Mononuclear cell (primary cell): Measurements from ENCODE around the gene UBL4A. TPM values are rescaled to one million over a fixed set of nuclear protein-coding genes. Genes with fewer than 3 reads are reported as not detected.
A peak's percentile ranks its signal among the peaks of the same experiment; 100 is the strongest.
"Not testable (repeated sequence)": the region's sequence is repeated elsewhere in the genome, so short reads cannot be mapped to it uniquely, and the experiment has no call there.

Experiments
- H3K27me3 ChIP-seq: 2 replicates; pipeline ENCODE4 v1.6.0; 2011; ENCODE audit warnings: low read length, control low read depth; ENCODE audit not compliant: insufficient read depth
- H3K4me1 ChIP-seq: 2 replicates; pipeline ENCODE4 v1.5.1; 2011; ENCODE audit warnings: mild to moderate bottlenecking, low read length, control low read depth; ENCODE audit not compliant: insufficient read depth
- H3K4me3 ChIP-seq: 2 replicates; pipeline ENCODE4 v1.5.1; 2011; ENCODE audit warnings: mild to moderate bottlenecking, low read length, moderate library complexity
- H3K9me3 ChIP-seq: 2 replicates; pipeline ENCODE4 v1.5.1; 2011; ENCODE audit warnings: low read depth, mild to moderate bottlenecking, control low read depth, low read length
- total RNA-seq: library from RNA; depleted of rRNA; stranded (reverse); fragments of >200 nt; gene quantifications from one replicate; pipeline ENCODE4 v1.2.3, GENCODE V29; 2012

Gene UBL4A
- total RNA-seq, 1 donor: 15.2 TPM

- Histone ChIP-seq H3K4me1 (peaks cover 15% of the 10 kb centered on the region), H3K4me3 (peak overlapping the region; percentile 58), H3K27me3 (no peaks in the 10 kb centered on the region)
Measured at GRCh38 chrX:154515090-154515965, 28.9 kb upstream of the UBL4A start.

GRCh38 chrX:154513716-154514115 is 27.3 kb upstream of the UBL4A start:
- Histone ChIP-seq H3K4me3 (no peak overlapping the region), H3K4me1 (peaks cover 15% of the 10 kb centered on the region), H3K27me3 (no peaks in the 10 kb centered on the region), H3K9me3 (no peaks in the 10 kb centered on the region)

More at GRCh38 chrX:154515090-154515965, 28.9 kb upstream of the UBL4A start:
- no peaks in the 10 kb centered on the region for H3K9me3 ChIP-seq

- no peaks in the 10 kb centered on the region for H3K9me3 ChIP-seq
- H3K4me1 ChIP-seq: peaks cover 15% of the 10 kb centered on the region
- H3K4me3 ChIP-seq: no peak overlapping the region
- H3K27me3 ChIP-seq: no peaks in the 10 kb centered on the region
Measured at GRCh38 chrX:154512879-154513553, 26.6 kb upstream of the UBL4A start.

- Histone ChIP-seq H3K4me3 (no peak overlapping the region), H3K27me3 (no peaks in the 10 kb centered on the region), H3K9me3 (no peaks in the 10 kb centered on the region), H3K4me1 (peaks cover 12% of the 10 kb centered on the region)
Measured at GRCh38 chrX:154511761-154512160, 25.3 kb upstream of the UBL4A start.

DNA sequence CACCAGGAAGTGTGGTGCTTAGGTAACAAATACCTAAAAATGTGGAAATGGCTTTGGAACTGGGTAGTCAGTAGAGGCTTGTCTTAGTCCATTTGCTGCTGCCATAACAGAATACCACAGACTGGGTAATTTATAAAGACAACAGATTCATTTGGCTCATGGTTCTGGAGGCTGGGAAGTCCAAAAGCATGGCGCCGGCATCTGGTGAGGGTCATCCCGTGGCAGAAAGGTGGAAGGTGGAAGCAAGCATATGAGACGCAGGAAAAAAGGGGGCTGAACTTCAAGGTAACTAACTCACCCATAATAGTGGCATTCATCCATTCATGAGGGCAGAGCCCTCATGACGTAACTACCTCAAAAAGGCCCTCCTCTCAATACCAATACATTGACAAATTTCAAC is 23.0 kb upstream of the UBL4A start:
- Histone ChIP-seq H3K27me3 (no peaks in the 10 kb centered on the region), H3K4me1 (no peaks in the 10 kb centered on the region), H3K9me3 (no peaks in the 10 kb centered on the region), H3K4me3 (no peak overlapping the region)

GRCh38 chrX:154508384-154508745 is 21.9 kb upstream of the UBL4A start:
- no peaks in the 10 kb centered on the region for H3K27me3 ChIP-seq
- H3K9me3 ChIP-seq: no peaks in the 10 kb centered on the region
- no peak overlapping the region for H3K4me3 ChIP-seq
- H3K4me1 ChIP-seq: no peaks in the 10 kb centered on the region

GRCh38 chrX:154507673-154508383 is 21.4 kb upstream of the UBL4A start:
- H3K4me3 ChIP-seq: no peak overlapping the region
- H3K4me1 ChIP-seq: no peaks in the 10 kb centered on the region
- no peaks in the 10 kb centered on the region for H3K9me3 ChIP-seq

DNA sequence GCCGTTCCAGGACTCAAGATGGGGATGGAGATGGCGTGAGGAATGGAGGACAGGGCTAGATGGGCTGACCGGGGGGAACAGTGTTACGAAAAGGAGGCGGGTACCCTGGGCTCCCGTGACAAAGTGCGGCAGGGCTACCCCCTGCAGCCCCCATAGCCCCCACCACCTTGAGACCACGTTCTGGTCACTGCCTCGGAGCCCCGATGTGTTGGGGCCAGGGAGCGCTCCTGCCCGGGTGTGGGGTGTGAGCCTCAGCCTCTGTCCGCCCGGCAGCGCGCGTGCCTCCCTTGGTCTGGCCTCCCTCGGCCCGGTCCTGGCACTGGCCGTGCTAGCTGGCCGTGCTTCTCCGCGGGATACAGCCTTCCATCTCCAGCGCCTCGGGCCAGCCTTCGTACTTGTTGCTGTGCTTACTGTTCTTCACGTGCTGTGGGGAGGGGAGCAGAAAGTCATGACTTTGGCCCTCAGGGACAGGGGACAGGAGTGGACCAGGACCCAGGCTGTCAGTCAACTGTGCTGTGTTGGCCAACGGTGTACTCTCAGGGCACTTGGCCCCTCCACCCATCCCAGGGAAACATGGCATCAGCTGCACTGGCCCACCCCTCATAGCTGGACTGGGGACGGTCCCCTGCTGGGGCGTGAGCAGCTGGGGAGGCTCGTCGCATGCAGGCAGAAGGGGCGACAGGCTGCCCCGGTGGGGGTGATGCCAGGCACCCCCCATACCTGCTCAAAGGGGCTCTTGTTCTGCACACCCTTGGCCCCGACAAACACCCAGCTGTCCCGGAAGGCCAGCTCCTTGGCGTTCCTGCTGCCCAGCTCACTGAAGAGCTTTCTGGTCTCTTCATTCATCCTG is 20.3 kb upstream of the UBL4A start:
- Histone ChIP-seq H3K4me3 (no peak overlapping the region), H3K4me1 (no peaks in the 10 kb centered on the region), H3K9me3 (no peaks in the 10 kb centered on the region), H3K27me3 (no peaks in the 10 kb centered on the region)

More at GRCh38 chrX:154507673-154508383, 21.4 kb upstream of the UBL4A start:
- no peaks in the 10 kb centered on the region for H3K27me3 ChIP-seq

- Histone ChIP-seq H3K4me1 (no peaks in the 10 kb centered on the region), H3K4me3 (no peak overlapping the region), H3K9me3 (no peaks in the 10 kb centered on the region), H3K27me3 (no peaks in the 10 kb centered on the region)
Measured at GRCh38 chrX:154505734-154506133, 19.3 kb upstream of the UBL4A start.

- H3K27me3 ChIP-seq: no peaks in the 10 kb centered on the region
- no peak overlapping the region for H3K4me3 ChIP-seq
- no peaks in the 10 kb centered on the region for H3K4me1 ChIP-seq
- H3K9me3 ChIP-seq: no peaks in the 10 kb centered on the region
Measured at GRCh38 chrX:154502989-154503388, 16.6 kb upstream of the UBL4A start.

- Histone ChIP-seq H3K4me3 (no peak overlapping the region), H3K27me3 (no peaks in the 10 kb centered on the region), H3K9me3 (no peaks in the 10 kb centered on the region), H3K4me1 (no peaks in the 10 kb centered on the region)
Measured at GRCh38 chrX:154502098-154502497, 15.7 kb upstream of the UBL4A start.

- not testable (repeated sequence) for H3K9me3 ChIP-seq, H3K27me3 ChIP-seq, H3K4me1 ChIP-seq, H3K4me3 ChIP-seq
Measured at GRCh38 chrX:154501423-154501822, 15.0 kb upstream of the UBL4A start.

DNA sequence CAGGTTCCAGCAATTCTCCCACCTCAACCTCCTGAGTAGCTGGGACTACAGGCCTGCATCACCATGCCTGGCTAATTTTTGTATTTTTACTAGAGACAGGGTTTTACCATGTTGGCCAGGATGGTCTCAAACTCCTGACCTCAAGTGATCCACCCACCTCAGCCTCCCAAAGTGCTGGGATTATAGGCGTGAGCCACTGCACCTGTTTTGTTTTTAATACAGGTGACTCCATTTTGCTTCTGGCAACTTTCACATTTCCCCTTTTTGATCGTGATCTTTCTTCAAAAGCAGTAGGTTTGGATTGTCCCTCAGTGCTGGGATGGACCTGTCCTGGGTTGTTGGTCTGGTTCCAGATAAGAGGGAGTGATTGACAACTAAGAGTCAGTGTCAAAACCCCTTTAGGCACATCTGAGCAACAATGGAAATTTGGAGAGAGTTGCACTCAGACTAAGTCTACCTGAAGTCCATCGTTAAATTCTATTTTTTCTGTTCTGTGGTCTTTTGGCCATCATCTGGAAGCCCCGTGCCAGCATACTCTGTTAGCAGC is 10.2 kb upstream of the UBL4A start:
- H3K9me3 ChIP-seq, H3K27me3 ChIP-seq, H3K4me1 ChIP-seq, H3K4me3 ChIP-seq: not testable (repeated sequence)

DNA sequence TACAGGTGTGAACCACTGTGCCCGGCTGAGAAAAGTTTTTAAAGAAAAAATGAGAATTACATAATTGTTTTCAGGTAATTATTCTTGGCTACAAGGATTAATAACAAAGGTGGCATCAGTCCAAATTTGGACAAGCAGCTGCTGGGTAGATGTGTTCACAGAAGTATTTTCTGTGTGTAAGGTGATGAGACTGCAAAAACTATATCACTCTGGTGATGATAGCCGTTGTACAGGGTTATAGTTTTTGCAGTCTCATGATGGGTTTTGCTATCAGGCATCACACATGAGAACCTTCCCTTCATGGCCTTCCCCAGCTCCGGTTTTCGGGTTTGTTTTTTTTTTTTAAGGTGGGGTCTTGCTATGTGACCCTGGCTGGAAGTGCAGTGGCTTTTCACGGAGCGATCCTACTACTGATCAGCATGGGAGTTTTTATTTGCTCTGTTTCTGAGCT is 9.1 kb upstream of the UBL4A start:
- H3K9me3 ChIP-seq: no peaks in the 10 kb centered on the region
- peaks cover 6% of the 10 kb centered on the region for H3K4me1 ChIP-seq
- no peak overlapping the region for H3K4me3 ChIP-seq

More for the DNA sequence above, 9.1 kb upstream of the UBL4A start:
- H3K27me3 ChIP-seq: no peaks in the 10 kb centered on the region
